Endothelial cell of umbilical vein (primary cell): Measurements from ENCODE around the gene RFK. TPM values are rescaled to one million over a fixed set of nuclear protein-coding genes. Genes with fewer than 3 reads are reported as not detected.

Source experiments
- BruUV-seq: library from RNA; stranded (reverse); fragments of 400-500 nt; replicated peaks from 2 replicates; lab custom pipeline; 2021; lab: Mats Ljungman, UMichigan
- CTCF ChIA-PET: fragments of 300-600, 350-600 bp; sonication (Branson Sonifier 250); formaldehyde crosslinking; loops from one replicate; lab custom pipeline; 2021; ENCODE audit warnings: antibody characterized with exemption, inconsistent platforms; lab: Charles Lee
- POLR2A ChIA-PET: fragments of 300-600, 350-600 bp; sonication (Branson Sonifier 250); formaldehyde crosslinking; loops from one replicate; lab custom pipeline; 2021; ENCODE audit warnings: antibody characterized with exemption, inconsistent platforms; lab: Charles Lee
- DNase-seq: peaks from one replicate; pipeline ENCODE4 v3.0.0-alpha.2; 2011; ENCODE audit warnings: low read depth, low spot score
- FAIRE-seq: peaks from 2 replicates; lab custom pipeline; 2011; peaks lifted over from hg19 to GRCh38; lab: Jason Lieb, UNC
- H2AFZ ChIP-seq: 2 replicates; pipeline ENCODE4 v1.6.0; 2012; ENCODE audit warnings: low read depth, low read length, control low read depth, inconsistent platforms
- H3K27ac ChIP-seq: 2 replicates; pipeline ENCODE4 v1.5.1; 2011; ENCODE audit warnings: low read depth, mild to moderate bottlenecking, control low read depth, low read length, moderate library complexity; ENCODE audit not compliant: insufficient read depth
- H3K27me3 ChIP-seq, 2 experiments: 2 replicates each; pipeline versions ENCODE4 v1.6.0 to v1.6.1; 2011; ENCODE audit warnings: low read length in 2 of 2, mixed read lengths in 1 of 2; ENCODE audit not compliant: control insufficient read depth in 2 of 2, insufficient read depth in 2 of 2
- H3K36me3 ChIP-seq, 2 experiments: 2 replicates in 1 of 2; 3 replicates in 1 of 2; pipeline ENCODE4 v1.5.1; 2011; ENCODE audit warnings: low read length in 2 of 2, mild to moderate bottlenecking in 1 of 2, moderate library complexity in 1 of 2; ENCODE audit not compliant: control insufficient read depth in 2 of 2, insufficient read depth in 2 of 2; ENCODE audit errors: extremely low read depth in 1 of 2
- H3K4me1 ChIP-seq: 3 replicates; pipeline ENCODE4 v1.5.1; 2011; ENCODE audit warnings: mild to moderate bottlenecking, low read length; ENCODE audit not compliant: control insufficient read depth, insufficient read depth; ENCODE audit errors: extremely low read depth
- H3K4me2 ChIP-seq: 2 replicates; pipeline ENCODE4 v1.6.1; 2011; ENCODE audit warnings: low read length, control low read depth, mixed read lengths; ENCODE audit not compliant: insufficient read depth
- H3K4me3 ChIP-seq, 3 experiments: fragments of 200-600 bp in 1 of 3; sonication (generic), shearing (Covaris generic) in 1 of 3; replicated peaks in 1 of 3; 2 replicates each; pipeline ENCODE4 v1.5.1; 2011 to 2016; ENCODE audit warnings: control low read depth in 3 of 3, low read length in 3 of 3, mild to moderate bottlenecking in 2 of 3, inconsistent platforms in 1 of 3, low read depth in 1 of 3, moderate library complexity in 1 of 3; ENCODE audit not compliant: insufficient read depth in 1 of 3
- H3K79me2 ChIP-seq: 2 replicates; pipeline ENCODE4 v1.6.0; 2012; ENCODE audit warnings: low read length, inconsistent platforms; ENCODE audit not compliant: control insufficient read depth, insufficient read depth
- H3K9ac ChIP-seq: replicated peaks from 2 replicates; pipeline ENCODE3; 2011; ENCODE audit warnings: low read length, control low read depth; ENCODE audit not compliant: insufficient read depth; ENCODE audit errors: extremely low read depth
- H3K9me1 ChIP-seq: replicated peaks from 3 replicates; pipeline ENCODE4 v1.6.0; 2011; ENCODE audit warnings: mild to moderate bottlenecking, low read length; ENCODE audit not compliant: control insufficient read depth, insufficient read depth; ENCODE audit errors: extremely low read depth
- H3K9me3 ChIP-seq: replicated peaks from 2 replicates; pipeline ENCODE4 v1.5.1; 2012; ENCODE audit warnings: low read length, inconsistent platforms; ENCODE audit not compliant: control insufficient read depth, insufficient read depth
- H4K20me1 ChIP-seq: replicated peaks from 2 replicates; pipeline ENCODE3; 2011; ENCODE audit warnings: mild to moderate bottlenecking, low read length; ENCODE audit not compliant: control insufficient read depth, insufficient read depth; ENCODE audit errors: extremely low read depth
- CTCF ChIP-seq, 2 donors: IDR thresholded peaks; 1 replicate in 1 of 2; 2 replicates in 1 of 2; pipeline ENCODE4 v1.5.1; 2011; ENCODE audit warnings: low read length in 2 of 2, mild to moderate bottlenecking in 2 of 2, moderate library complexity in 2 of 2, control low read depth in 1 of 2, inconsistent platforms in 1 of 2, low read depth in 1 of 2; ENCODE audit not compliant: insufficient read depth in 1 of 2; ENCODE audit errors: extremely low read depth in 1 of 2
- EZH2 ChIP-seq: IDR thresholded peaks from 2 replicates; pipeline ENCODE4 v1.6.1; 2012; ENCODE audit warnings: borderline replicate concordance, low read depth, mild to moderate bottlenecking, moderate library complexity, low read length, inconsistent platforms; ENCODE audit not compliant: severe bottlenecking
- FOS ChIP-seq: IDR thresholded peaks from 2 replicates; pipeline ENCODE4 v1.6.1; 2011; ENCODE audit warnings: mild to moderate bottlenecking, low read length, moderate library complexity, borderline replicate concordance; ENCODE audit not compliant: insufficient read depth
- GATA2 ChIP-seq: IDR thresholded peaks from 2 replicates; pipeline ENCODE4 v1.7.0; 2011; ENCODE audit warnings: low read depth, mild to moderate bottlenecking, moderate library complexity, mixed read lengths, low read length; ENCODE audit not compliant: insufficient read length, insufficient read depth
- JUN ChIP-seq: IDR thresholded peaks from 2 replicates; pipeline ENCODE4 v1.6.1; 2011; ENCODE audit warnings: borderline replicate concordance, low read depth; ENCODE audit not compliant: insufficient read length, insufficient read depth
- MAX ChIP-seq: IDR thresholded peaks from 2 replicates; pipeline ENCODE4 v1.6.1; 2011; ENCODE audit not compliant: insufficient read depth, insufficient read length
- MYC ChIP-seq: IDR thresholded peaks from one replicate; pipeline ENCODE4 v1.6.1; 2011; ENCODE audit warnings: mild to moderate bottlenecking, low read depth, low read length
- POLR2A ChIP-seq: IDR thresholded peaks from 2 replicates; pipeline ENCODE4 v1.6.1; 2012; ENCODE audit warnings: low read depth, mild to moderate bottlenecking, control low read depth, low read length
- POLR2AphosphoS5 ChIP-seq: IDR thresholded peaks from 2 replicates; pipeline ENCODE4 v1.6.1; 2012; ENCODE audit warnings: low read depth, mild to moderate bottlenecking, control low read depth, low read length, moderate library complexity; ENCODE audit not compliant: insufficient read depth
- dilution Hi-C: fragments of 300-500 bp; cut with MboI; formaldehyde crosslinking; loops from one replicate; pipeline ENCODE4 v1.15.0; 2019; ENCODE audit warnings: low sequenced_read_pairs; ENCODE audit not compliant: extremely low pct_ligation_motif_present
- intact Hi-C: fragments of 100-400 bp; cut with micrococcal nuclease; formaldehyde crosslinking; loops from one replicate; pipeline ENCODE4 v1.10.0; 2022
- polyA plus RNA-seq, 4 experiments: library from polyadenylated mRNA; depleted of rRNA in 3 of 4; stranded (reverse) in 3 of 4; unstranded in 1 of 4; fragments of >200 nt; gene quantifications; 2 replicates each; pipeline versions ENCODE4 v1.2.1 to v1.2.3, GENCODE V29; 2011 to 2012; ENCODE audit warnings: missing spikeins in 1 of 4
- total RNA-seq: library from RNA; stranded (reverse); gene quantifications from 2 replicates; pipeline ENCODE4 v1.2.3, GENCODE V29; 2021

Gene RFK
- total and polyA plus RNA-seq, 2 donors (not counting 3 experiments of a cell fraction or from before 2014, with no cell fraction given) = 18.1 to 32.9 TPM

- peaks cover 0 to 2% of the 10 kb centered on the region in 2 experiments for H3K27me3 ChIP-seq
- no peak overlapping the region for H2AFZ ChIP-seq
- H3K27ac ChIP-seq = no peak overlapping the region
- dilution Hi-C loops (no loop called here), intact Hi-C loops (no loop called here)
- DNase-seq = no peak
- H3K9me1 ChIP-seq = no peaks in the 10 kb centered on the region
- no peak for TF ChIP-seq JUN
- TF ChIP-seq MAX = no peak
- TF ChIP-seq GATA2 = no peak
- no peak for TF ChIP-seq POLR2AphosphoS5
- TF ChIP-seq POLR2A = no peak
- no peak for TF ChIP-seq CTCF (IDR thresholded peaks at IDR 0.05; ENCODE audit: extremely low read depth in 1 of 2, insufficient read depth in 1 of 2, low read depth in 1 of 2, low read length in 2 of 2)
- ChIA-PET POLR2A (no interaction called here), CTCF (no interaction called here)
- H3K4me2 ChIP-seq = no peak overlapping the region
- H3K4me3 ChIP-seq = no peak overlapping the region
- BruUV-seq = no TSS peak
- H4K20me1 ChIP-seq = no peaks in the 10 kb centered on the region
- no peak overlapping the region for H3K9ac ChIP-seq
- FAIRE-seq = no peak
- H3K36me3 ChIP-seq = no peaks in the 10 kb centered on the region
- no peaks in the 10 kb centered on the region for H3K4me1 ChIP-seq
- H3K79me2 ChIP-seq = no peaks in the 10 kb centered on the region
- H3K9me3 ChIP-seq = no peaks in the 10 kb centered on the region
Observed at GRCh38 chr9:76354221-76354620, 40.0 kb downstream of the RFK start.

GRCh38 chr9:76353280-76353679, 40.9 kb downstream of the RFK start:
- ChIA-PET CTCF (no interaction called here), POLR2A (no interaction called here)
- FAIRE-seq = no peak

More at GRCh38 chr9:76353280-76353679, 40.9 kb downstream of the RFK start:
- Histone ChIP-seq H3K36me3 (no peaks in the 10 kb centered on the region), H3K9me1 (no peaks in the 10 kb centered on the region), H2AFZ (no peak overlapping the region), H4K20me1 (no peaks in the 10 kb centered on the region), H3K4me1 (no peaks in the 10 kb centered on the region), H3K79me2 (no peaks in the 10 kb centered on the region), H3K4me3 (no peak overlapping the region), H3K4me2 (no peak overlapping the region), H3K27me3 (peaks cover 0 to 2% of the 10 kb centered on the region in 2 experiments), H3K9me3 (no peaks in the 10 kb centered on the region), H3K9ac (no peak overlapping the region), H3K27ac (no peak overlapping the region)
- TF ChIP-seq GATA2 (no peak), POLR2A (no peak), JUN (no peak), CTCF (IDR thresholded peaks at IDR 0.05; ENCODE audit: extremely low read depth in 1 of 2, insufficient read depth in 1 of 2, low read depth in 1 of 2, low read length in 2 of 2) (no peak), MAX (no peak), MYC (no peak), POLR2AphosphoS5 (no peak), FOS (no peak), EZH2 (no peak)
- BruUV-seq = no TSS peak
- dilution Hi-C loops (no loop called here), intact Hi-C loops (no loop called here)
- DNase-seq = no peak
